ENCODE data around the gene OR9Q1.
"Not testable (repeated sequence)": the region's sequence is repeated elsewhere in the genome, so short reads cannot be mapped to it uniquely, and the experiment has no call there.

The OR9Q1 gene

GRCh38 chr11:58142761-58143160 is 119.1 kb downstream of the OR9Q1 start:
- DNase-seq: no peak

- DNase-seq: peak; percentile 60
Observed at GRCh38 chr11:58152781-58153180, 129.1 kb downstream of the OR9Q1 start.

- DNase-seq: no peak
Observed at GRCh38 chr11:58164389-58164788, 140.7 kb downstream of the OR9Q1 start.

- DNase-seq: no peak
Observed at GRCh38 chr11:58164990-58165389, 141.3 kb downstream of the OR9Q1 start.

GRCh38 chr11:58165504-58166106 is 141.9 kb downstream of the OR9Q1 start:
- DNase-seq: no peak

- no peak for DNase-seq
Observed at GRCh38 chr11:58177409-58178054, 153.9 kb downstream of the OR9Q1 start.

GRCh38 chr11:58178444-58178843 is 154.8 kb downstream of the OR9Q1 start:
- DNase-seq: no peak

GRCh38 chr11:58179648-58180047 is 156.0 kb downstream of the OR9Q1 start:
- no peak for DNase-seq

GRCh38 chr11:58186938-58187337 is 163.3 kb downstream of the OR9Q1 start:
- no peak for DNase-seq

GRCh38 chr11:58188770-58189169 is 165.1 kb downstream of the OR9Q1 start, which contains the start of gene OR9Q2:
Gene OR9Q2, plus strand, starts transcription at chr11:58189070. Its CDS starts 1,421 bp downstream, at chr11:58190491.
- DNase-seq: no peak

GRCh38 chr11:58192229-58192628 is 168.5 kb downstream of the OR9Q1 start:
- no peak for DNase-seq

- no peak for DNase-seq
Observed at GRCh38 chr11:58193391-58193790, 169.7 kb downstream of the OR9Q1 start.

GRCh38 chr11:58195939-58196338 is 172.3 kb downstream of the OR9Q1 start:
- no peak for DNase-seq

GRCh38 chr11:58199271-58199670 is 175.6 kb downstream of the OR9Q1 start:
- DNase-seq: no peak

GRCh38 chr11:58204042-58204441 is 180.4 kb downstream of the OR9Q1 start, which contains the start of gene OR1S2:
Gene OR1S2, minus strand, starts transcription at chr11:58204142. Its CDS starts 0 bp downstream, at chr11:58204142.
- no peak for DNase-seq

- not testable (repeated sequence) for DNase-seq
Observed at GRCh38 chr11:58212420-58212819, 188.7 kb downstream of the OR9Q1 start, which contains the start of gene OR1S1. Gene OR1S1, plus strand, starts transcription at chr11:58212720.

GRCh38 chr11:58216476-58216875 is 192.8 kb downstream of the OR9Q1 start:
- DNase-seq: no peak

GRCh38 chr11:58222721-58223120 is 199.0 kb downstream of the OR9Q1 start:
- peak; percentile 91 for DNase-seq

GRCh38 chr11:58227956-58228615 is 204.4 kb downstream of the OR9Q1 start:
- no peak for DNase-seq

Measured in NCI-H1048 (cell line).